ENCODE data around the gene SDC3.

SDC3 gene

DNA sequence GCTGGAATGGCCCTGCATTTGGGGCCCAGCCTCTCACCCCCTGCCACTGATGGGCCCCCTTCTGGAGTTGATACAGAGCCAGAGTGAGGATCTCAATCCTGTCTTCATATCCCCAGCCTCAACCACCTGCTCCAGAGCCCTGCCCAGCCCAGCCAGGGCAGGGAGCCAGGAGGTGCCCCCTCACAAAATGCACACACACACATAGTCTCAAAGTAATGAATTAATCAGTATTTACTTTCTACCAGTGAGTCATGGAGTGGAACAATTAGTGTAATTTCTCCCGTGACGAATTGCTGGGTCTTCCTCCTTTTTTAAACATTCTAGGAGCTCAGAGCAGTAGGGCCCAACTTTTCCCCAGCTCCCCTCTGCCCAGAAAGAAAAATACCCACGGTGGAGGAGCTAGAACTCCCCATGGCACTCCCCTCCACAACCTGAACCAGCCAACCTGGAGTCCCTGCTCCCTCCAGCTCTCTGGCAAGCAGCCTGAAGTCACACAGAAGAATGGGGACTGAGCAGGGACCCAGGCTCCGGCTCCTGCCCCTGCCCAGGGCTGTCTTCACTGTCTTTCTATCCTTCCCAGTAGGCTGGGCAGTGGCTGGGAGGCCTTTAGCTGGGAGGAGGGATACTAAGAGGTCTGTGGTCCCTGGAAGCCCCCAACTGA, 29.3 kb downstream of the SDC3 start:
- Histone ChIP-seq H3K4me2 (ENCODE audit: low read length) (no peak overlapping the region), H3K27ac (no peak overlapping the region), H3K9ac (no peak overlapping the region), H3K79me2 (no peaks in the 10 kb centered on the region), H3K27me3 (ENCODE audit: control insufficient read depth, insufficient read depth, low read length) (no peaks in the 10 kb centered on the region), H2AFZ (no peak overlapping the region), H3K36me3 (ENCODE audit: control insufficient read depth, insufficient read depth, low read length) (no peaks in the 10 kb centered on the region), H3K4me1 (no peaks in the 10 kb centered on the region), H3K9me3 (ENCODE audit: control insufficient read depth, low read length) (no peaks in the 10 kb centered on the region), H3K4me3 (ENCODE audit: low read depth, low read length) (no peak overlapping the region)
- TF ChIP-seq, protein P1, sequence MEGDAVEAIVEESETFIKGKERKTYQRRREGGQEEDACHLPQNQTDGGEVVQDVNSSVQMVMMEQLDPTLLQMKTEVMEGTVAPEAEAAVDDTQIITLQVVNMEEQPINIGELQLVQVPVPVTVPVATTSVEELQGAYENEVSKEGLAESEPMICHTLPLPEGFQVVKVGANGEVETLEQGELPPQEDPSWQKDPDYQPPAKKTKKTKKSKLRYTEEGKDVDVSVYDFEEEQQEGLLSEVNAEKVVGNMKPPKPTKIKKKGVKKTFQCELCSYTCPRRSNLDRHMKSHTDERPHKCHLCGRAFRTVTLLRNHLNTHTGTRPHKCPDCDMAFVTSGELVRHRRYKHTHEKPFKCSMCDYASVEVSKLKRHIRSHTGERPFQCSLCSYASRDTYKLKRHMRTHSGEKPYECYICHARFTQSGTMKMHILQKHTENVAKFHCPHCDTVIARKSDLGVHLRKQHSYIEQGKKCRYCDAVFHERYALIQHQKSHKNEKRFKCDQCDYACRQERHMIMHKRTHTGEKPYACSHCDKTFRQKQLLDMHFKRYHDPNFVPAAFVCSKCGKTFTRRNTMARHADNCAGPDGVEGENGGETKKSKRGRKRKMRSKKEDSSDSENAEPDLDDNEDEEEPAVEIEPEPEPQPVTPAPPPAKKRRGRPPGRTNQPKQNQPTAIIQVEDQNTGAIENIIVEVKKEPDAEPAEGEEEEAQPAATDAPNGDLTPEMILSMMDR (IDR thresholded peaks at IDR 0.05): no peak

DNA sequence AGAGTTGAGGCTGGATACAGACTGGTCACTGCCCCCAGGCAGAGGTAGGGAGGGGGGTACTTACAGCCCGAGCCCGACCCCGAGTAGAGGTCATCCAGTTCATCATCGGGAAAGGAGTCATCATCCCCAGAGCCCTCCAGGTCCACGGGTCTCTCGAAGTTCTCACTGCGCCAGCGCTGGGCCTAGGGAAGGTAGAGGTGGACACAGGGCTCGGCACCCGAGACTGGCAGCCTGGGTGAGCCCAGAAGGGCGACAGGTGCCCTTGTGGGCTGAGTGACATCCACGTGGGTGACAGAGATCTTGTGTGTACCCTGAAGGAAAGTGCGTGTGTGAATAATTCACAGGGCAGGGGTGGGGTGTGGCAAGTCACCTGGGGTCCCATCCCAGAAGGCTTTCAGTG, 30.0 kb downstream of the SDC3 start:
- no peak overlapping the region for H3K4me2 ChIP-seq (ENCODE audit: low read length)
- no peaks in the 10 kb centered on the region for H3K79me2 ChIP-seq
- no peaks in the 10 kb centered on the region for H3K4me1 ChIP-seq
- no peaks in the 10 kb centered on the region for H3K27me3 ChIP-seq (ENCODE audit: control insufficient read depth, insufficient read depth, low read length)
- no peak overlapping the region for H3K9ac ChIP-seq
- H3K27ac ChIP-seq: no peak overlapping the region
- TF ChIP-seq, protein P1 (IDR thresholded peaks at IDR 0.05): no peak
- H3K36me3 ChIP-seq (ENCODE audit: control insufficient read depth, insufficient read depth, low read length): no peaks in the 10 kb centered on the region
- H2AFZ ChIP-seq: no peak overlapping the region
- no peak overlapping the region for H3K4me3 ChIP-seq (ENCODE audit: low read depth, low read length)
- no peaks in the 10 kb centered on the region for H3K9me3 ChIP-seq (ENCODE audit: control insufficient read depth, low read length)

DNA sequence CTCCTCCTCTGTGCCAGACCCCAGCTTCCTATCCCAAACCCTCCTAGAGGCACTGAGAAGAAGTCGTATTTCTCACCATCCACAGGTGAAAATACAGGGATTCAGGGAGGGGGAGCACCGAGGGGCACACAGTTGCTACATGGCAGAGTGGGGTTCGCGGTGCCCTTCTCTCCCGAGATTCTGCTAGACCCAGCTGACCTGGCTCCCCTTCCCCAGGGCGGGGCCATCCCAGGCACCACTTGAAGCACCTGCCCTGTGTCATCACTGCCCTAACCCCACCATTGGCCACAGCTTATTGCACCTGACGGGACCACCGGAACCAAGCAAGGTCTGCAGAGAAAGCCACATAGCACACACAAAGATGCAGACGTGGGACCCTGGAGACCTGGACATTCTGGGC, 30.5 kb downstream of the SDC3 start:
- Histone ChIP-seq H3K4me2 (ENCODE audit: low read length) (no peak overlapping the region), H2AFZ (no peak overlapping the region), H3K27ac (no peak overlapping the region), H3K79me2 (no peaks in the 10 kb centered on the region), H3K9ac (no peak overlapping the region), H3K9me3 (ENCODE audit: control insufficient read depth, low read length) (no peaks in the 10 kb centered on the region), H3K4me3 (ENCODE audit: low read depth, low read length) (no peak overlapping the region), H3K27me3 (ENCODE audit: control insufficient read depth, insufficient read depth, low read length) (no peaks in the 10 kb centered on the region), H3K4me1 (no peaks in the 10 kb centered on the region), H3K36me3 (ENCODE audit: control insufficient read depth, insufficient read depth, low read length) (no peaks in the 10 kb centered on the region)
- TF ChIP-seq, protein P1 (IDR thresholded peaks at IDR 0.05): no peak

DNA sequence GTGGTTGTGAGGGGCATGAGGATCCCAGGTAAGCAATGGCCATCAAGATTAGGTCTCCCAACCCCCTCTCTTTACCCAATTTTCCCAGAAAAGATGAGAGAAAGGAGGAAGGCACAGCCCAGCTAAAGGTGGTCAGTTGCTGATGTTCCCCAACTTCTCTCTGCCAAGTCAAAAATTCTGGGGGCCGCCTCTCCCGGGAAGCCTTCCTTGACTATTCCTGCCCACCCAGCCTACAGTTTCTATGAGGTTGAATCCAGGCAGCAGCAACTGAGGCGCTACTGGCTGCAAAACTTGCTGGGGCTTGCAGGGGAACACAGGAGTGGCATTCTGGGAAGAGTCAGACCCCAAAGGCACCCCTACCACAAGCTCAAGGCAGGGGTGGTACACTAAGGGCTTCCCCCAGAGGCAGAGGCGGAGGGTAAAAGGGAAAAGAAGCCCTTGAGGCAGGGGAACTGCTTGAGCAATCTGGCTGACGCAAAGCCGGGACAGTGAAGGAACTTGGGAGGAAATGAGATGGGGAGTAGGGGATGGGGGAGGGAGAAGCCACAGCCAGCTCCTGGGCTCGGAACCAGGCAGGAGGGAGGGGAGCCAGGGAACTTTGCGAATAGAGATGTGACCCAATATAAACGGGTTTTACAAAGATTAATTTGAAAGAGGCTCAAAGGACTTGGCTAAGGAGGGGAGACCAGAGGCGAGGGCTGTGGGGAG, 31.2 kb downstream of the SDC3 start:
- Histone ChIP-seq H2AFZ (no peak overlapping the region), H3K9me3 (ENCODE audit: control insufficient read depth, low read length) (no peaks in the 10 kb centered on the region), H3K4me3 (ENCODE audit: low read depth, low read length) (no peak overlapping the region), H3K27ac (no peak overlapping the region), H3K36me3 (ENCODE audit: control insufficient read depth, insufficient read depth, low read length) (no peaks in the 10 kb centered on the region), H3K4me2 (ENCODE audit: low read length) (no peak overlapping the region), H3K4me1 (no peaks in the 10 kb centered on the region), H3K9ac (no peak overlapping the region), H3K27me3 (ENCODE audit: control insufficient read depth, insufficient read depth, low read length) (no peaks in the 10 kb centered on the region), H3K79me2 (no peaks in the 10 kb centered on the region)
- TF ChIP-seq, protein P1 (IDR thresholded peaks at IDR 0.05): no peak

Data from parathyroid adenoma (tissue), 2 donors.